Activated T-helper 2 cell treated with anti-CD3 and anti-CD28 coated beads, Interferon-gamma antibody, Interleukin-2, Interleukin-4, amounts not matched to agents 10 μg/mL and 5 μg/mL and 100 μg/mL, durations not matched to agents 14 hours and 24 hours and 36 hours (primary cell): ENCODE measurements around the gene RWDD1. TPM values are rescaled to one million over a fixed set of nuclear protein-coding genes. Genes with fewer than 3 reads are reported as not detected.

ENCODE experiments used
- DNase-seq: peaks from one replicate; pipeline ENCODE4 v3.0.0; 2021; ENCODE audit warnings: low spot score
- H3K27ac Mint-ChIP-seq: one replicate; pipeline ENCODE4 v1.8.0; 2021; ENCODE audit warnings: mixed read lengths
- H3K27me3 Mint-ChIP-seq: one replicate; pipeline ENCODE4 v1.8.0; 2021; ENCODE audit warnings: low read depth, mixed read lengths
- H3K36me3 Mint-ChIP-seq: one replicate; pipeline ENCODE4 v1.8.0; 2021; ENCODE audit warnings: low read depth, mixed read lengths
- H3K4me1 Mint-ChIP-seq: one replicate; pipeline ENCODE4 v1.8.0; 2021; ENCODE audit warnings: low read depth, mixed read lengths
- H3K4me3 Mint-ChIP-seq: one replicate; pipeline ENCODE4 v1.8.0; 2021; ENCODE audit warnings: low read depth, mild to moderate bottlenecking, moderate library complexity, mixed read lengths
- H3K9me3 Mint-ChIP-seq: one replicate; pipeline ENCODE4 v1.8.0; 2021; ENCODE audit warnings: mixed read lengths
- intact Hi-C: fragments of 100-400 bp; cut with micrococcal nuclease; formaldehyde crosslinking; loops from one replicate; pipeline ENCODE4 v1.15.1; 2023
- total RNA-seq: library from RNA; stranded (reverse); gene quantifications from 2 replicates; pipeline ENCODE4 v1.2.3, GENCODE V29; 2022

RWDD1 gene
- total RNA-seq, 1 donor from 2014 or later = 42.1 TPM

GRCh38 chr6:116633685-116634084 is 62.4 kb downstream of the RWDD1 start:
- Mint-ChIP-seq H3K27ac (no peak overlapping the region), H3K9me3 (no peaks in the 10 kb centered on the region), H3K36me3 (peaks cover 28% of the 10 kb centered on the region), H3K4me1 (peaks cover 4% of the 10 kb centered on the region), H3K27me3 (no peaks in the 10 kb centered on the region), H3K4me3 (no peak overlapping the region)
- DNase-seq = no peak
- intact Hi-C loops = no loop called here

Other genes starting within 250 kb of the RWDD1 start
- 3.4 and 3.8 TPM in 2 replicates for gene DSE, start 200.6 kb upstream of the RWDD1 start, total RNA-seq
- 8.6 and 9.7 TPM in 2 replicates for gene CALHM6, start 110.1 kb upstream of the RWDD1 start, total RNA-seq
- not detected in 2 replicates for gene CALHM5, start 59.9 kb upstream of the RWDD1 start, total RNA-seq
- gene TRAPPC3L, start 25.8 kb upstream of the RWDD1 start, total RNA-seq = not detected in 2 replicates
- not detected in 2 replicates for gene CALHM4, start 17.8 kb upstream of the RWDD1 start, total RNA-seq
- gene RSPH4A, start 45.0 kb downstream of the RWDD1 start, total RNA-seq = 0.11 and 0.14 TPM in 2 replicates
- gene ZUP1, start 97.3 kb downstream of the RWDD1 start, total RNA-seq = 17.2 and 17.9 TPM in 2 replicates
- 6.3 and 7.4 TPM in 2 replicates for gene KPNA5, start 109.7 kb downstream of the RWDD1 start, total RNA-seq
- not detected in 2 replicates for gene FAM162B, start 194.2 kb downstream of the RWDD1 start, total RNA-seq